Caco-2 (cell line): Measurements from ENCODE around the gene EFNA4. TPM values are rescaled to one million over a fixed set of nuclear protein-coding genes. Genes with fewer than 3 reads are reported as not detected.

Experiments
- BruUV-seq: library from RNA; stranded (reverse); fragments of 400-500 nt; replicated peaks from 2 replicates; lab custom pipeline; 2021; lab: Mats Ljungman, UMichigan
- CTCF ChIA-PET: fragments of 300-600 bp; sonication (Branson Sonifier 250); formaldehyde crosslinking; loops from one replicate; lab custom pipeline; 2022; ENCODE audit warnings: antibody characterized with exemption; lab: Charles Lee
- POLR2A ChIA-PET: fragments of 300-600 bp; sonication (Branson Sonifier 250); formaldehyde crosslinking; loops from one replicate; lab custom pipeline; 2022; ENCODE audit warnings: antibody characterized with exemption; lab: Charles Lee
- DNase-seq, 2 experiments: peaks; one replicate each; pipeline versions ENCODE4 v3.0.0 to v3.0.0-alpha.2; 2020 to 2022
- H3K27me3 ChIP-seq: replicated peaks from 2 replicates; pipeline ENCODE4 v1.6.0; 2011; ENCODE audit warnings: low read length; ENCODE audit not compliant: control insufficient read depth, insufficient read depth
- H3K36me3 ChIP-seq: 2 replicates; pipeline ENCODE4 v1.5.1; 2011; ENCODE audit warnings: low read length; ENCODE audit not compliant: control insufficient read depth, insufficient read depth
- H3K4me1 ChIP-seq: fragments of 250-450 bp; sonication (Bioruptor Pico); 2 replicates; pipeline ENCODE4 v1.5.1; 2020; ENCODE audit warnings: mild to moderate bottlenecking
- H3K4me3 ChIP-seq: 2 replicates; pipeline ENCODE4 v1.5.1; 2011; ENCODE audit warnings: low read depth, mild to moderate bottlenecking, control low read depth, low read length
- H3K9me3 ChIP-seq: fragments of 250-450 bp; sonication (Bioruptor Pico); 2 replicates; pipeline ENCODE4 v1.5.1; 2020; ENCODE audit warnings: mild to moderate bottlenecking, moderate library complexity
- H3K27ac Mint-ChIP-seq: one replicate; pipeline ENCODE4 v1.8.0; 2022; ENCODE audit warnings: mixed read lengths; ENCODE audit not compliant: unreplicated experiment
- H3K27me3 Mint-ChIP-seq: one replicate; pipeline ENCODE4 v1.8.0; 2022; ENCODE audit warnings: mixed read lengths; ENCODE audit not compliant: insufficient read depth, unreplicated experiment
- H3K36me3 Mint-ChIP-seq: one replicate; pipeline ENCODE4 v1.8.0; 2022; ENCODE audit warnings: mild to moderate bottlenecking, mixed read lengths; ENCODE audit not compliant: insufficient read depth, unreplicated experiment
- H3K4me1 Mint-ChIP-seq: one replicate; pipeline ENCODE4 v1.8.0; 2022; ENCODE audit warnings: low read depth, mixed read lengths; ENCODE audit not compliant: unreplicated experiment
- H3K4me3 Mint-ChIP-seq: one replicate; pipeline ENCODE4 v1.8.0; 2022; ENCODE audit warnings: mild to moderate bottlenecking, moderate library complexity, mixed read lengths; ENCODE audit not compliant: unreplicated experiment
- H3K9me3 Mint-ChIP-seq: one replicate; pipeline ENCODE4 v1.8.0; 2022; ENCODE audit warnings: mixed read lengths; ENCODE audit not compliant: unreplicated experiment
- CTCF ChIP-seq, 2 experiments: fragments of 200-600 bp in 1 of 2; IDR thresholded peaks; 1 replicate in 1 of 2; 2 replicates in 1 of 2; pipeline versions ENCODE4 v1.5.1 to v1.8.0; 2011 to 2022; ENCODE audit warnings: antibody characterized with exemption in 1 of 2, control low read depth in 1 of 2, inconsistent platforms in 1 of 2, low read depth in 1 of 2, low read length in 1 of 2, mild to moderate bottlenecking in 1 of 2, moderate library complexity in 1 of 2; ENCODE audit not compliant: insufficient read depth in 1 of 2, severe bottlenecking in 1 of 2, unreplicated experiment in 1 of 2
- intact Hi-C: fragments of 100-400 bp; cut with micrococcal nuclease; formaldehyde crosslinking; loops from one replicate; pipeline ENCODE4 v1.10.0; 2022; ENCODE audit not compliant: unreplicated experiment
- total RNA-seq: library from RNA; stranded (reverse); gene quantifications from 2 replicates; pipeline ENCODE4 v1.2.3, GENCODE V29; 2022

Gene EFNA4
- total RNA-seq, 1 experiment from 2014 or later: 13.8 TPM

DNA sequence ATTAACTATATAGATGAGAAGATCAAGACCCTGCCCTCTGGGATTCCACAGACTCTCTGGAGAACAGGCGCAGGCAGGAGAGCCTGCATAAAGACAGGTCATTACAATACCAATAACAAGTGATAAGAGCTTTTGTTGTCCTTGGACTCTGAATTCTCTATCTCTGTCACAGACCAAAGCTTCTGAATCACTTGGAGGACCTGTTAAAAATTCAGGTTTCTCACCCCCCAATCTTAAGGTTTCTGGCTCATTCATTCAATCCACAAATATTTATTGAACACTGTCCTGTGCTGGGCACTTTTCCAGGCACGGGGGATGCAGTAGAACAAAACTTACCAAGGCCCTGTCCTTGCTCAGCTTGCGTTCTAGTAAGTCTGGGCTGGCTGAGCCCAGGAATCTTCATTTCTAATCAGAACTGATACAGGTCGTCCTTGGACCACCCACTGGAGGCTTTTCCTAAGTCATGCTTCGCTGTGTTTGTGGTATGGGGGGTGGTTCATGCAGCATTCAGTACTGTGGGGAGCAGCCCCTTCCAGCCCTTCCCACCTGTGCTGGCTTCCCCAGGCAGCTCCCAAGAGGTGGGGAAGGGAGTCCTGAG is 1.4 kb downstream of the EFNA4 start:
- Mint-ChIP-seq H3K27me3 (no peaks in the 10 kb centered on the region), H3K4me3 (peak overlapping the region; percentile 86), H3K9me3 (no peaks in the 10 kb centered on the region), H3K27ac (peak overlapping the region; percentile 22), H3K36me3 (peaks cover 26% of the 10 kb centered on the region), H3K4me1 (peaks cover 22% of the 10 kb centered on the region)
- intact Hi-C loops: loop anchor here (5.0 kb wide), 2 partner anchors 93 to 108 kb away; partner anchors contain the start of genes CKS1B, PBXIP1 and SHC1
- Histone ChIP-seq H3K27me3 (no peaks in the 10 kb centered on the region), H3K36me3 (peaks cover 2% of the 10 kb centered on the region; the same call in 1 of the 2 replicates), H3K9me3 (no peaks in the 10 kb centered on the region), H3K4me3 (no peak overlapping the region; the same call in 1 of the 2 replicates), H3K4me1 (peaks cover 29% of the 10 kb centered on the region)
- POLR2A ChIA-PET: no interaction called here
- no peak for TF ChIP-seq CTCF (IDR thresholded peaks at IDR 0.05; ENCODE audit: insufficient read depth in 1 of 2, low read depth in 1 of 2, low read length in 1 of 2, severe bottlenecking in 1 of 2, unreplicated experiment in 1 of 2)
- no TSS peak for BruUV-seq
- no peak for DNase-seq
- CTCF ChIA-PET: interaction anchor here (1.2 to 3.7 kb wide), 2 partner anchors 14 to 20 kb away, joined by 5 to 39 read pairs; partner anchors contain the start of gene EFNA3

DNA sequence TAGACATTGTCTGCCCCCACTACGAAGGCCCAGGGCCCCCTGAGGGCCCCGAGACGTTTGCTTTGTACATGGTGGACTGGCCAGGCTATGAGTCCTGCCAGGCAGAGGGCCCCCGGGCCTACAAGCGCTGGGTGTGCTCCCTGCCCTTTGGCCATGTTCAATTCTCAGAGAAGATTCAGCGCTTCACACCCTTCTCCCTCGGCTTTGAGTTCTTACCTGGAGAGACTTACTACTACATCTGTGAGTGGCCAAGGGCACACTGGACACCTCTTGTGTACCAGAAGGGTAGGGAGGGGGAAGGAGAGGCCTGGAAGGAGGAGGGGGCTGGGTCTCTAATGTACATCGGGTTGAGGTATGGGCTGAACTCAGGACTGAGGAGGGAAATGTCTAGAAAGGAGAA is 3.2 kb downstream of the EFNA4 start:
- no peak for DNase-seq
- H3K9me3 Mint-ChIP-seq: no peaks in the 10 kb centered on the region
- Histone ChIP-seq H3K4me1 (peaks cover 37% of the 10 kb centered on the region), H3K4me3 (no peak overlapping the region), H3K27me3 (no peaks in the 10 kb centered on the region), H3K36me3 (peaks cover 2% of the 10 kb centered on the region; the same call in 1 of the 2 replicates), H3K9me3 (no peaks in the 10 kb centered on the region)
- TF ChIP-seq CTCF (IDR thresholded peaks at IDR 0.05; ENCODE audit: insufficient read depth in 1 of 2, low read depth in 1 of 2, low read length in 1 of 2, severe bottlenecking in 1 of 2, unreplicated experiment in 1 of 2): no peak
- H3K36me3 Mint-ChIP-seq: peaks cover 20% of the 10 kb centered on the region
- H3K4me3 Mint-ChIP-seq: no peak overlapping the region
- POLR2A ChIA-PET: no interaction called here
- BruUV-seq: no TSS peak
- intact Hi-C loops: no loop called here
- CTCF ChIA-PET: no interaction called here
- no peak overlapping the region for H3K27ac Mint-ChIP-seq
- H3K4me1 Mint-ChIP-seq: peaks cover 22% of the 10 kb centered on the region
- no peaks in the 10 kb centered on the region for H3K27me3 Mint-ChIP-seq

DNA sequence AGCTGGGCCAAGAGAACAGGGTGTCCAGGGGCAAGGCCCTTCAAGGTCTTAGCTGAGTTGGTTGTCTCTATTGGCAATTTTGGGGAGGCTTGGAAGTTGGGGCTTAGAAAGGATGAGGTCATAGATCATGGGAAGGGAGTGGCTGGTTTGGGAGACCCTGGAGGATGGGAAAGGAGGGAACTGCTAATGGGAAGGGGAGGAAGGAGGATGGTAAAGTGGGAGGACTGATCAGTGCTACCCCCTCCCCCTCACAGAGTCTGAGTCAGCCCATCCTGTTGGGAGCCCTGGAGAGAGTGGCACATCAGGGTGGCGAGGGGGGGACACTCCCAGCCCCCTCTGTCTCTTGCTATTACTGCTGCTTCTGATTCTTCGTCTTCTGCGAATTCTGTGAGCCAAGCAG is 5.1 kb downstream of the EFNA4 start:
- H3K36me3 ChIP-seq: peaks cover 2% of the 10 kb centered on the region; the same call in 1 of the 2 replicates
- no peaks in the 10 kb centered on the region for H3K27me3 ChIP-seq
- peaks cover 29% of the 10 kb centered on the region for H3K4me1 ChIP-seq
- H3K9me3 Mint-ChIP-seq: no peaks in the 10 kb centered on the region
- no TSS peak for BruUV-seq
- CTCF ChIA-PET: no interaction called here
- no peaks in the 10 kb centered on the region for H3K27me3 Mint-ChIP-seq
- POLR2A ChIA-PET: no interaction called here
- DNase-seq: no peak
- TF ChIP-seq CTCF (IDR thresholded peaks at IDR 0.05; ENCODE audit: insufficient read depth in 1 of 2, low read depth in 1 of 2, low read length in 1 of 2, severe bottlenecking in 1 of 2, unreplicated experiment in 1 of 2): no peak
- no peak overlapping the region for H3K27ac Mint-ChIP-seq
- intact Hi-C loops: no loop called here
- H3K9me3 ChIP-seq: no peaks in the 10 kb centered on the region
- peaks cover 16% of the 10 kb centered on the region for H3K4me1 Mint-ChIP-seq
- H3K4me3 Mint-ChIP-seq: no peak overlapping the region
- peaks cover 20% of the 10 kb centered on the region for H3K36me3 Mint-ChIP-seq
- no peak overlapping the region for H3K4me3 ChIP-seq
